NCI-H2227 (cell line): ENCODE data around the gene EFNB3.

ENCODE experiments used
- DNase-seq: peaks from one replicate; lab custom pipeline; 2025; ENCODE audit not compliant: unreplicated experiment; lab: John Stamatoyannopoulos, UW

Gene EFNB3

DNA sequence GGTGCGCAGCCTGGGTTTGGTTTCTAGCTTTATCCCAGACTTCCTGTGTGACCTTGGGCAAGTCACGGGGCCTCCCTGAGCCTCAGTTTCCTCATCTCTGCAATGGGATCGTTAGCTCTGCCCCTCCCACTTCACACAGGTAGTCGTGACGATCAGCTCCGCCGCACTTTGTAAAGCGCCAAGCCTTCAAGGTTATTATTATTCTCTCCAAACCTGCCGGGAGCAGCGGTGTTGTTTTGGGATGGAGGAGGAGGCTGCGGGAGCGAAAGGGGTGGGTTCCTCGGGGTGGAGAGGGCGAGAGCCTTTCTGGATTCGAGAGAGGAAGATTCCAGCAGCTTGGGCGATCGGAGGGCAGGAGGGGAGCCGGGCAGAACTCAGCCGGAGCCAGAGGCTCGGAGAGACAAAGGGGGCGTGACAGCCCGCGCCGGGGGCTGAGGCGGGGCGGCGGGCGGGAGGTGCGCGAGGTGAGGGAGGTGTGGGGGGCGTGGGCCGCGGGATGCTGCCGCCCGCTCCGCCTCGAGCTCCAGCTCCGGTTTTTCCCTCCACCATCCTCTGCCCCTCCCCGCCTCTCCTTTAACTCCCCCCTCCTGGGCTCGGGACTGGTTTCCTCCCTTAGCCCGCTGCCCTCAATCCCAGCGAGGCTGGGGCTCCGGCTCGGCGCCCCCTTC, at the start of gene EFNB3:
EFNB3 (plus strand) TSS at position 602 of the 668 bp plus-strand sequence. CDS start 397 bp downstream, outside the sequence.
- peak; percentile 83 for DNase-seq

DNA sequence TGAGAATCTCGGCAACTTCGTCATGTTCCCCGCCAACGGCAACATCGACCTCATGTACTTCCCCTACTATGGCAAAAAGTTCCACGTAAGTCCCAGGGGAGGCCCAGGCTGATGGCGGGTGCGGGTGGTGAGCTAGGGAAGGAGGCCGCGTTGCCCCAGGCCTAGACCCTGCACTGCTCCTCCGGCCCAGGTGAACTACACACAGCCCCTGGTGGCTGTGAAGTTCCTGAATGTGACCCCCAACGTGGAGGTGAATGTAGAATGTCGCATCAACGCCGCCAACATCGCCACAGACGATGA, 49.5 kb upstream of the EFNB3 start:
- DNase-seq, result no peak

DNA sequence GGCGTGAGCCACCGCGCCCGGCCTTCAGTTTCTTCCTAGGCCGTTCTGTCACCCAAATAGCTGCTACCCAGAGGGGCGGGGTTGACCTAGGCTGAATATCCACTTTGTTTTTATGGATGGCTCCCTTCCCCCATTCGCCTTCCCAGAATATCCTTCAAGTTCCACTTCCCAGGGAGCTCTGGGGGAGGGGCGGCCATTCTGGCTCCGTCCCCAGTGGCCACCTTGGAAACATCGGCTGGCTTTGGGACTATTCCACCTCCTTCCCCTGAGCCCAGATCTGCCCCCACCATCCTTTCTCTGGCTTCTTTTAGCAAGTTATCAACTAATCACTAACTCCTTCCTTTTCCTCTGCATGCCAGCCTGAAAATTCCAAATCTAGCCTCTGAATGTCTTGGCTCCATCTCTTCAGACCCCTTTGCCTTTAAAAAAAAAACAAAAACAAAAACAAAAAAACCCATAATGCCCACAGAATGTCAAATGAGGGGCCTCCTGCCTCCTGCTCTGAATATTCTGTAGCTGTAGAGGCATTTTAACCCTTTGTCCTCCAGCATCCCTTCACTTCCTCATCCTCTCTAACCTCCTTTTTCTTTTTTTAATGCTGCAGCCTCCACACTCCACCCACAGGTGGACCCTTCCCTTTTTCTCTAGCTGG, 47.9 kb upstream of the EFNB3 start:
- peak; percentile 36 for DNase-seq

GRCh38 chr17:7667656-7668406, 37.2 kb upstream of the EFNB3 start:
- peak; percentile 7 for DNase-seq

DNA sequence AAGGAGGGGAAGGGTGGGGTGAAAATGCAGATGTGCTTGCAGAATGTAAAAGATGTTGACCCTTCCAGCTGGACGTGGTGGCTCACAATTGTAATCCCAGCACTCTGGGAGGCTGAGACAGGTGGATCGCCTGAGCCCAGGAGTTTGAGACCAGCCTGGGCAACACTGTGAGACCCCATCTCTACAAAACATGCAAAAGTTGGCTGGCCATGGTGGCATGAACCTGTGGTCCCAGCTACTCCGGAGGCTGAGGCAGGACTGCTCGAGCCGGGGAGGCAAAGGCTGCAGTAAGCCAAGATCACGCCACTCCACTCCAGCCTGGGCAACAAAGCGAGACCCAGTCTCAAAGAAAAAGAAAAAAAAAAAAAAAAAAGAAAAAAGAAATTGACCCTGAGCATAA, 36.5 kb upstream of the EFNB3 start:
- no peak for DNase-seq

DNA sequence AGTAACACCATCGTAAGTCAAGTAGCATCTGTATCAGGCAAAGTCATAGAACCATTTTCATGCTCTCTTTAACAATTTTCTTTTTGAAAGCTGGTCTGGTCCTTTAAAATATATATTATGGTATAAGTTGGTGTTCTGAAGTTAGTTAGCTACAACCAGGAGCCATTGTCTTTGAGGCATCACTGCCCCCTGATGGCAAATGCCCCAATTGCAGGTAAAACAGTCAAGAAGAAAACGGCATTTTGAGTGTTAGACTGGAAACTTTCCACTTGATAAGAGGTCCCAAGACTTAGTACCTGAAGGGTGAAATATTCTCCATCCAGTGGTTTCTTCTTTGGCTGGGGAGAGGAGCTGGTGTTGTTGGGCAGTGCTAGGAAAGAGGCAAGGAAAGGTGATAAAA, 31.8 kb upstream of the EFNB3 start:
- peak; percentile 14 for DNase-seq

- DNase-seq, result no peak
These were observed 30.1 kb upstream of the EFNB3 start for GRCh38 chr17:7674934-7675333.

- DNase-seq, result no peak
These were observed 28.5 kb upstream of the EFNB3 start for GRCh38 chr17:7676533-7676932.

DNA sequence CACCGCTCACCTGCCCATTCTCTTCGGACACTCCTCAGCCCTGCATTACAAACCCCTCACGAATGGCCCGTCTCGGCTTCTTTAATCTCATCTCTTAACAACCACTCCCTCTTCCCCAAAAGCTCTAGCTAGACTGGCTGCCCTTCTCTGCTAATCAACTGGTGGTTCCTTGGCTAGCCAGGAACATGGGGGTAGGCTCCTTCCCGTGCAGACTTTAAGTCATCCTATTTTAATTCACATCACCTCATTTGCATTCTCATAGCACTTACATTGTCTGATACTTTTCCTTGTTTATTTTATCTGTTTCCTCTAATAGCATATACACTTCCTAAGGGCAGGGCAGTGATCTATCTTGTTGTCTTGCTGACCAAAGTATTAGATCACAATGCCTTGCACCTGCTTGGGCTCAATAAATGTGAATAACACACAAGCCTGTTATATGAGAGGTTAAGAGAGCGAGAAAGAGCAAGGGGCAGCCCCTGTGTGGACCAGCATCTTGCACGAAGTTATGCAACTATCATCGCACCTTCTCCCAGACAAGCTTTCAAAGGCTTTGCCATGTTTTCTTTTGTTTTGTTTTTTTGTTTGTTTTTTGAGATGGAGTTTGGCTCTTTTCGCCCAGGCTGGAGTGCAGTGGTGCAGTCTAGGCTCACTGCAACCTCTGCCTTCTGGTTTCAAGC, 27.5 kb upstream of the EFNB3 start:
- DNase-seq, result no peak

DNA sequence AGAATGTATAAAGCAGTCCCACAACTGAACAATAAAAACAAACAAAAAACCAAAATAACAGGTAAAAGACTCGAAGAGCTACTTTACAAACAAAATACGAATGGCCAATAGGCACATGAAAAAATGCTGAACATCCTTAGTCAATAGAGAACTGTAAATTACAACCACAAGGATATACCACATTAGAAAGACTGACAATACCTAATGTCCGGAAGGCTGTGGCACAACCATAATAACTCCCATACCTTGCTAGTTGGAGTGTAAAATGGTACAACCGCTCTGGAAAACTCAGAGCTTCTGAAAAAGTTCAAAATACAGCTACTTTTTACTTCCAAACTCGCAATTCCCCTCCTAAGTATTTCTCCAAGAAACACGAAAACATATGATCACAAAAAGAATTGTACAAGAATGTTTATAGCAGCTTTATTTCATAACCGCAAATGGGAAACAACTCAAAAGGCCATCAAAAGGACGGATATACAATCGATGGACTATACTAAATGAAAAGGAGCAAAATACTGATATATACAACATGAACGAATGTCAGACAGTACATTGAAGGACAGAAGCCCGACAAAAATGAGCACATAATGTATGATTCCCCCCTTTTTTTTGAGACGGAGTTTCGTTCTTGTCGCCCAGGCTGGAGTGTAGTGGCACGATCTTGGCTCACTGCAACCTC, 20.0 kb upstream of the EFNB3 start:
- no peak for DNase-seq

- DNase-seq, result peak; percentile 92
These were observed 19.3 kb upstream of the EFNB3 start for GRCh38 chr17:7685533-7686221.

GRCh38 chr17:7686222-7687071, 18.6 kb upstream of the EFNB3 start:
- peak; percentile 87 for DNase-seq

DNA sequence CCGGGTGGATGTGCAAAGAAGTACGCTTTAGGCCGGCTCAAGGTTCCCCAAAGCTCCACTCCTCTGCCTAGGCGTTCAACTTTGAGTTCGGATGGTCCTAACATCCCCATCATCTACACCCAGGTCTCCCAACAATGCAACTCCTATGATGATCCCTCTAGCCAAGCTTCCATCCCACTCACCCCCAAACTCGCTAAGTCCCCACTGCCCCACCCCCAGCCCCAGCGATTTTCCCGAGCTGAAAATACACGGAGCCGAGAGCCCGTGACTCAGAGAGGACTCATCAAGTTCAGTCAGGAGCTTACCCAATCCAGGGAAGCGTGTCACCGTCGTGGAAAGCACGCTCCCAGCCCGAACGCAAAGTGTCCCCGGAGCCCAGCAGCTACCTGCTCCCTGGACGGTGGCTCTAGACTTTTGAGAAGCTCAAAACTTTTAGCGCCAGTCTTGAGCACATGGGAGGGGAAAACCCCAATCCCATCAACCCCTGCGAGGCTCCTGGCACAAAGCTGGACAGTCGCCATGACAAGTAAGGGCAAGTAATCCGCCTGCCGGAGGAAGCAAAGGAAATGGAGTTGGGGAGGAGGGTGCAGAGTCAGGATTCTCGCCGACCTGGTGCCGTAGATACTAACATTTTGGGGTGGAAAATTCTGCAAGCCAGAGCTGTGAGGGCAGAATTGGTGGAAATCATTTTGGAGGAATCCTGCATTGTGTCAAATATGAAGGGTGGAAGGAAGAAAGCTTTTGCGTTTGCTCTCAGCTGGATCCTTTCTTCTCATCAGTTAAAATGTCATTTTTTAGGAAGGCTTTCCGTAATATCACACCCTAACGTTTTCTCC, 17.7 kb upstream of the EFNB3 start, which contains the start of gene TP53:
TP53 (minus strand) TSS at position 419 of the 836 bp plus-strand sequence. CDS start 10,896 bp downstream, outside the sequence.
- DNase-seq, result peak; percentile 86

DNA sequence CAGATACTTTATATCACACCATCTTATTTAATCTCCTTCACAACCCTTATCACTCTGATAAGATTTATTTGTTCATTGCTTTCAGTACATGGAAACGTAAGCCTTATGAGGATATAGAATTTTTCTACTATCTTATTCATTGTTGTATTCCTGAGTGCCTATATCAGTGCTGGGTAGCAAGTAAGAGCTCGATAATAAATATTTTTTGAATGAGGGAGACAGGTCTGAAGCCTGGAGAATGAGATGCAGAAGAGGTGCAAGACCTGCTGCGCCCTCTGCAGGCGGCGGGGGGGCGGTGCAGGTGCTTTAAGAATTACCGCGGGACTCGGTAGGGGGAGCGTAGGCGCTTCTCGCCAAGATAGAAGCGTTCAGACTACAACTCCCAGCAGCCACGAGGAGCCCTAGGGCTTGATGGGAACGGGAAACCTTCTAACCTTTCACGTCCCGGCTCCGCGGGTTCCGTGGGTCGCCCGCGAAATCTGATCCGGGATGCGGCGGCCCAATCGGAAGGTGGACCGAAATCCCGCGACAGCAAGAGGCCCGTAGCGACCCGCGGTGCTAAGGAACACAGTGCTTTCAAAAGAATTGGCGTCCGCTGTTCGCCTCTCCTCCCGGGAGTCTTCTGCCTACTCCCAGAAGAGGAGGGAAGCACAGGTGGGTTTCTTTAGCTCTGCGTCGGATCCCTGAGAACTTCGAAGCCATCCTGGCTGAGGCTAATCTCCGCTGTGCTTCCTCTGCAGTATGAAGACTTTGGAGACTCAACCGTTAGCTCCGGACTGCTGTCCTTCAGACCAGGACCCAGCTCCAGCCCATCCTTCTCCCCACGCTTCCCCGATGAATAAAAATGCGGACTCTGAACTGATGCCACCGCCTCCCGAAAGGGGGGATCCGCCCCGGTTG, 16.8 kb upstream of the EFNB3 start, which contains the start of gene WRAP53:
WRAP53 (plus strand) TSS at position 570 of the 900 bp plus-strand sequence; CDS start at position 742, 172 bp downstream.
- DNase-seq, result peak; percentile 97

DNA sequence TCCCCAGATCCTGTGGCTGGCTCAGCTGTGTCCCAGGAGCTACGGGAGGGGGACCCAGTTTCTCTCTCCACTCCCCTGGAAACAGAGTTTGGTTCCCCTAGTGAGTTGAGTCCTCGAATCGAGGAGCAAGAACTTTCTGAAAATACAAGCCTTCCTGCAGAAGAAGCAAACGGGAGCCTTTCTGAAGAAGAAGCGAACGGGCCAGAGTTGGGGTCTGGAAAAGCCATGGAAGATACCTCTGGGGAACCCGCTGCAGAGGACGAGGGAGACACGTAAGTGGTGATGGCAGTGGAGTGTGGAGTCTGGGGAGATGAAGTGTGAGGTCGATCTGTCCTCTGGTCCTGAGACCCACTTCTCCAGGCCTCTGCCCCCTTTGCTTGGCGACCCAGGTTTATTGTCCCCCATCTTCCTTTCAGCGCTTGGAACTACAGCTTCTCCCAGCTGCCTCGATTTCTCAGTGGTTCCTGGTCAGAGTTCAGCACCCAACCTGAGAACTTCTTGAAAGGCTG, 16.1 kb upstream of the EFNB3 start:
- DNase-seq, result no peak

DNA sequence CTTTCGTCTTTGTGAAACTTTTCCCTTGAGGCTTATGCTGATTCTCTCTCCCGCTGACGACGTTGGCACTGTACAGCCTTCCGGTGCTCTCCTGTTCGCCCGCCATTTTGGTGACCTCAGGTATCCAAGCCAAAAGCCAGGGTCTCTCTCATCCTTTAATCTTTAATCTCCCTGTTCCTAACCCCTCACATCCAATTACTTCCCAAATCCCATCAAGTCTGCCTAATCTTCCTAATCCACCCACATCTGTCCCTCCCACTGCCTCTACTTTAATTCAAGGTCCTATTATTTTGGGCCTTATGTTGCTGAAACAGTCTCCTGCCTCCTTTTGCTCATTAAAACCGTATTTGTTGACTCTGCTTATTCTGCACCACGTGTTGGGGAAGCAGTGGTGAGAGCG, 9.4 kb upstream of the EFNB3 start:
- DNase-seq, result no peak
